GM13977 (cell line): ENCODE data around the gene LCE3E.

Experiments used
- DNase-seq: peaks from one replicate; pipeline ENCODE4 v3.0.0; 2012; ENCODE audit warnings: low spot score
- CTCF ChIP-seq: IDR thresholded peaks from 2 replicates; pipeline ENCODE4 v1.5.1; 2012; ENCODE audit warnings: mild to moderate bottlenecking, control low read depth; ENCODE audit not compliant: insufficient read depth; ENCODE audit errors: extremely low read depth, missing control alignments
- in situ Hi-C: fragments of 300-500 bp; cut with MboI; formaldehyde crosslinking; loops from one replicate; pipeline ENCODE4 v1.12.0; 2022; ENCODE audit warnings: low sequenced_read_pairs, low pct_unique_long_range_greater_than_20kb, mixed read lengths, inconsistent platforms; ENCODE audit not compliant: unreplicated experiment

Gene LCE3E

GRCh38 chr1:152519851-152520250 lies 46.7 kb downstream of the LCE3E start:
- no peak for DNase-seq
- TF ChIP-seq CTCF: no peak
- in situ Hi-C loops: no loop called here

GRCh38 chr1:152517237-152517811 lies 49.3 kb downstream of the LCE3E start:
- in situ Hi-C loops: no loop called here
- no peak for TF ChIP-seq CTCF
- no peak for DNase-seq

GRCh38 chr1:152516082-152516481 lies 50.5 kb downstream of the LCE3E start:
- DNase-seq: no peak
- TF ChIP-seq CTCF: no peak
- in situ Hi-C loops: no loop called here
